Testis (tissue), 3 donors: ENCODE data around the gene IL36B. TPM values are rescaled to one million over a fixed set of nuclear protein-coding genes. Genes with fewer than 3 reads are reported as not detected.

ENCODE experiments used
- DNase-seq: peaks from one replicate; pipeline ENCODE4 v3.0.0-alpha.2; 2019
- H3K27ac ChIP-seq, 2 donors: fragments of 200-600 bp; sonication (generic); one replicate each; pipeline ENCODE4 v1.5.1; 2019
- H3K27me3 ChIP-seq: fragments of 200-600 bp; sonication (generic); one replicate; pipeline ENCODE4 v1.5.1; 2019
- H3K36me3 ChIP-seq: fragments of 200-600 bp; sonication (generic); one replicate; pipeline ENCODE4 v1.5.1; 2017; ENCODE audit warnings: low read depth; ENCODE audit errors: missing control alignments
- H3K4me1 ChIP-seq: fragments of 200-600 bp; sonication (generic); one replicate; pipeline ENCODE4 v1.5.1; 2019
- H3K4me3 ChIP-seq, 2 donors: fragments of 200-600 bp; sonication (generic); one replicate each; pipeline ENCODE4 v1.5.1; 2017 to 2019
- H3K9me3 ChIP-seq: fragments of 200-600 bp; sonication (generic); one replicate; pipeline ENCODE4 v1.5.1; 2017
- CTCF ChIP-seq, 3 experiments: fragments of 450-650 bp in 2 of 3; fragments of 200-600 bp in 1 of 3; sonication (generic) in 1 of 3; IDR thresholded peaks; one replicate each; pipeline ENCODE4 v1.5.1; 2016 to 2019; ENCODE audit warnings: antibody characterized with exemption in 3 of 3, mild to moderate bottlenecking in 2 of 3, moderate library complexity in 1 of 3
- POLR2A ChIP-seq: fragments of 450-650 bp; IDR thresholded peaks from one replicate; pipeline ENCODE4 v1.6.1; 2017; ENCODE audit warnings: antibody characterized with exemption, mild to moderate bottlenecking, moderate library complexity
- WGBS, 2 donors: methylation state at CpG; one replicate each; pipeline ENCODE4 v1.1.5; 2018; 5-methylcytosine and 5-hydroxymethylcytosine counted together
- intact Hi-C: fragments of 100-400 bp; cut with DNase I; formaldehyde crosslinking; loops from one replicate; pipeline ENCODE4 v1.15.1; 2023; ENCODE audit warnings: low total_unique reads
- polyA plus RNA-seq: library from polyadenylated mRNA; stranded (reverse); fragments of 350-450 nt; fragmentation: Illumina TruSeq; extraction: RNeasy Lipid Tissue Mini Kit (QIAGEN cat#74804); gene quantifications from one replicate; pipeline ENCODE4 v1.2.3, GENCODE V29; 2014; ENCODE audit warnings: low read depth, low replicate concordance; ENCODE audit not compliant: insufficient read depth
- total RNA-seq, 2 donors: library from RNA; depleted of rRNA; stranded (reverse); fragments of >200 nt; gene quantifications; one replicate each; pipeline ENCODE4 v1.2.3, GENCODE V29; 2016

The IL36B gene
- total and polyA plus RNA-seq, 3 donors from 2014 or later, result not detected

- 55 to 77% methylated on average over 2 of the region's 2 CpGs for whole genome bisulfite sequencing, 2 donors
- no peaks in the 10 kb centered on the region for H3K9me3 ChIP-seq
- H3K4me3 ChIP-seq, result no peak overlapping the region
- no peaks in the 10 kb centered on the region for H3K4me1 ChIP-seq
- TF ChIP-seq CTCF (IDR thresholded peaks at IDR 0.05) (no peak), POLR2A (no peak)
- no peak for DNase-seq
- H3K36me3 ChIP-seq, result no peaks in the 10 kb centered on the region
- intact Hi-C loops, result no loop called here
- H3K27me3 ChIP-seq, result no peaks in the 10 kb centered on the region
- no peak overlapping the region for H3K27ac ChIP-seq
These were observed 29.0 kb upstream of the IL36B start for GRCh38 chr2:113081488-113082210.

GRCh38 chr2:113080134-113080533, 27.5 kb upstream of the IL36B start:
- no peak overlapping the region for H3K4me3 ChIP-seq
- no peak for TF ChIP-seq POLR2A
- TF ChIP-seq CTCF (IDR thresholded peaks at IDR 0.05), result peak in 2 of 3 experiments; percentile 40 to 47
- H3K36me3 ChIP-seq, result no peaks in the 10 kb centered on the region
- H3K27ac ChIP-seq, result no peak overlapping the region
- WGBS, 2 donors, result 50 to 59% methylated on average over 9 of the region's 9 CpGs
- no peaks in the 10 kb centered on the region for H3K27me3 ChIP-seq
- H3K9me3 ChIP-seq, result no peaks in the 10 kb centered on the region
- intact Hi-C loops, result no loop called here
- DNase-seq, result peak; percentile 29
- no peaks in the 10 kb centered on the region for H3K4me1 ChIP-seq

- H3K27ac ChIP-seq, result no peak overlapping the region
- 58 to 95% methylated on average over 4 of the region's 4 CpGs for WGBS, 2 donors
- H3K4me3 ChIP-seq, result no peak overlapping the region
- no peak for DNase-seq
- intact Hi-C loops, result no loop called here
- H3K27me3 ChIP-seq, result no peaks in the 10 kb centered on the region
- H3K36me3 ChIP-seq, result no peaks in the 10 kb centered on the region
- TF ChIP-seq POLR2A (no peak), CTCF (IDR thresholded peaks at IDR 0.05) (no peak)
- H3K9me3 ChIP-seq, result no peaks in the 10 kb centered on the region
- H3K4me1 ChIP-seq, result no peaks in the 10 kb centered on the region
These were observed 26.5 kb upstream of the IL36B start for GRCh38 chr2:113079131-113079530.

- intact Hi-C loops, result no loop called here
- WGBS, 2 donors, result 68 to 75% methylated on average over 6 of the region's 6 CpGs
- Histone ChIP-seq H3K27ac (no peak overlapping the region), H3K4me1 (no peaks in the 10 kb centered on the region), H3K4me3 (no peak overlapping the region), H3K27me3 (no peaks in the 10 kb centered on the region), H3K9me3 (no peaks in the 10 kb centered on the region), H3K36me3 (no peaks in the 10 kb centered on the region)
- TF ChIP-seq POLR2A, result no peak
- TF ChIP-seq CTCF (IDR thresholded peaks at IDR 0.05), result no peak
- DNase-seq, result no peak
These were observed 25.7 kb upstream of the IL36B start for GRCh38 chr2:113078350-113078839.

GRCh38 chr2:113077921-113078320, 25.3 kb upstream of the IL36B start:
- Histone ChIP-seq H3K27ac (no peak overlapping the region), H3K9me3 (no peaks in the 10 kb centered on the region), H3K36me3 (no peaks in the 10 kb centered on the region), H3K4me1 (no peaks in the 10 kb centered on the region), H3K27me3 (no peaks in the 10 kb centered on the region), H3K4me3 (no peak overlapping the region)
- DNase-seq, result no peak
- intact Hi-C loops, result no loop called here
- WGBS, 2 donors, result 77 to 92% methylated on average over 1 of the region's 1 CpG
- TF ChIP-seq POLR2A (no peak), CTCF (IDR thresholded peaks at IDR 0.05) (no peak)
